HG02642 (cell line): Measurements from ENCODE around the gene LAPTM5.

Source experiments
- ATAC-seq: cut with Tn5 transposase; IDR thresholded peaks from one replicate; pipeline ENCODE4 v1.9.1; 2021; ENCODE audit warnings: mild to moderate bottlenecking; ENCODE audit not compliant: unreplicated experiment, poor library complexity

The LAPTM5 gene

DNA sequence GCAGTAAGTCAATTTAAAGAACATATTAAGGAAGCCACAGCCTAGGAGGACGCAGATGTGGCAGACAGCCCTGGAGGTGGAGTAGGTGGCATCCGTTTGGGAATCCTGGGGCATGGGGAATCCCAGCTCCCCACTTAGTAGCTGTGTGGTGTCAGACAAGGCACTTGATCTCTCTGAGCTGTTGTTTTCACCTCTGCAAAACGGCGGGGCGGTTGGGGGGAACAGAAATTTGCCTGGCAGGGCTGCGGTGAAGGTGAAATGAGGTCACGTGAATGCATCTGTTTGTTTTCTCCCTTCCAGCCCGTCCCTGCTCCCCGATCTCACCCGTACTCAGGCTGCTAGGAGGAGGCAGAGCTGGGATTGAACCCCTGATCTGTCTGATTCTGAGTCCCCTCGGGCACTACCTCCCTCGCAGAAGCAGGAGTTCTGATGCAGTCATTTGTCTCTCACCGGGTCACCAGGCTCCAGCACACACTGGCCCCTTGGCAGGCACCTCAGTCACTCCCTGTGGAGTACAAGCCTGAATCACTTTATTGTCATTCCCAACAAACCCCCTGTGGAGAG lies 2.2 kb upstream of the LAPTM5 start:
- ATAC-seq, result no peak

DNA sequence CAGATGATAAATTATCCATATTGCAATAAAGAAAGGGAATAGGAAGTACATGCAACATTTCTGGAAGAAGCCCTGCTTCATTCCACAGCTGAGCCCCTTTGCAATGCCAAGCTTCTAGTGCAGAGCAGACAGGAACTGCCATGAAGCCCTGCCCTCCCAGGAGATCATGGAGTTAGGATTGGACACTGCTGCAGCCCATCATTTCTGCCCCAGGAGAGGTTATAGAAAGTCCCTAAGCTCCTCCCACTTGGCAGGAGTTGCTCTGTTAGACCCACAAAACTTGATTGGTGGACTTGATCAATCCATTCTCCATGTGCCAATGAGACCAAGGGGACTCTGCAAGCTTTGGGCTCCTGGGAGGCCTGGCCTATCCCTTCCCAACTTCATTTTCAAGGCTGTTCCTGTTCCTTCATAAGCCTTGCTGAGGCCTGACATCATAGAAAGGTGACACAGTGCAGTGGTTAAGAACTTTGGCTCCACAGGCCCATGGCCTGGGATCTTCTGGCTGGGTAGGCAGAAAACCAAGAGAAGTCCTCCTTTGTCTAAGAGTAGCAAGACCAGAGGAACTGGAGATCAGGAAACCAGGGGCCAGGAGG lies 1.3 kb upstream of the LAPTM5 start:
- ATAC-seq, result no peak

DNA sequence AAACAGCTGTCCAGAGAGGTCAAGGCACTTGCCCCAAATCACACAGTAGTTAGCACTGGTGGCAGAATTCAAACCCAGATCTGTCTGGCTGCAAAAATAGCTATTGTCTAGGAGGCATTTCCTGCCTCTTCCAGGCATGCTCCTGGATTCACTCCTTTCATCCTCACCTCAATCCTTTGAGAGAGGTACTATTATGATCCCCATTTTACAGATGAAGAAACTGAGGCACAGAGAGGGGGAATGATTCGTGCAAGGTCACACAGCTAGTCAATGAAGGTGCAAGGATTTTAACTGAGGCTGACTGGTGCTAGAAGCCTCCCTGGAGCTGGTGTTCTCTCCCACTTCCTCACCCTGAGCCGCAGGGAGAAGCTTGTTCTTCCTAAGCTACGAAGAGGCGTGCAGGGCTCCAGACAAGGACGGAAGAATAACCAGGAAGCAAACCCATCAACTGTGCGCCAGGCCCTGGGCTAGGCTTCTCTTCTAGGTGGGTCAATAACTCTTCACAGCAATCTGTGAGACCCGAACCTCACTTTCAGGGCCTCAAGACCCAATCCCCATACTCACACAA lies 631 bp upstream of the LAPTM5 start:
- no peak for ATAC-seq

DNA sequence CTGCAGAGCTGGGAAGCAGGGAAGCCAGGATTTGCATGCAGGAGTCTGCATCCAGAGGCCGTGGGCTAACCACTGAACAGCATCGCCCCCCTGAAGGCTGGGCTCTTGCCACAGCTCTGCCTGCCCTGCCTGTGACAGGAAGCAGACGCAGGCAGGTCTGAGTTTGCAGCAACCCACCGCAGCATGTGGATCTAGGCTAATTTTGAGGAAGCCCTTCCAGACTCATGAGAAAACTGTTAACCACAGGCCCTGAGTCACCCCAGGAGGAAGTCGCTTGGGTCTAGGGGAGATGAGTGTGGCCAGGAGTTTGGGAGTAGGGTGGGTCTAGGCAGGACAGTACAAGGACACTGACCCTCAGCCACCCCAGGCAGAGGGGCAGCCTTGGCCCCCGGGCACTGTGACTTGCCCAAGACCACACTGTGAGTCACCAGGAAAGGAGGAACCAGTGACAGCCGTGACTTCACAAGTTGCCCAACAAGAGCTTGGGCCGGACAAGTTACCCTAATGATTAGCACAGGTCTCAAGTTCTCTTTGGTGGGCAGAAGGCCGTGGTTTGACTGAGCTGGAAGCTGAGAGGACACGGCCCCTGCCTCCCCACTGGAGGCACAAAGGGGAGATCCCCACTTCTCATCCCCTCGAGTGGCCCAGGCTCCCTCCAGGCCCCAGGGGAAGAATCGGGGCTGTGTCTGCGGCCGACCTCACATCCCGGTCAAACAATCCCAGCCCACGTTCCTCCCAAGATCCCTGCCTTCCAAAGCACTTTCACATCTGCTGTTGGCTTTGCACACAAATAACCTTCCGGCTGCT lies 826 bp downstream of the LAPTM5 start:
- ATAC-seq, result no peak

DNA sequence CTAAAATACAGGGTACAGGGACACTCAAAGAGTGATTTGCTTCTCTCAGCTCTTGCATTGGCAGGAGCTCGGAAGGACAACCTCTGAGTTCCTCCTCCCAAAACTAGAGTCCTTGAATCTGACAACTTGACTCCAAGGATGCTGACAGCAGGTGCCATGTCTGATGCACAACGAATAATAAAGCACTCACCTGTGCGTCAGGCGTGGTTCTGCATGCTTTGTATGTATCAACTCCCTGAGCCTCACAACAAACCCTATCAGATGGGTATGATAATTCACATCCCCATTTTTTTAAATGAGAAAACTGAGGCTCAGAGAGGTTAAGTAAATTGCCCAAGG lies 1.4 kb downstream of the LAPTM5 start:
- no peak for ATAC-seq

DNA sequence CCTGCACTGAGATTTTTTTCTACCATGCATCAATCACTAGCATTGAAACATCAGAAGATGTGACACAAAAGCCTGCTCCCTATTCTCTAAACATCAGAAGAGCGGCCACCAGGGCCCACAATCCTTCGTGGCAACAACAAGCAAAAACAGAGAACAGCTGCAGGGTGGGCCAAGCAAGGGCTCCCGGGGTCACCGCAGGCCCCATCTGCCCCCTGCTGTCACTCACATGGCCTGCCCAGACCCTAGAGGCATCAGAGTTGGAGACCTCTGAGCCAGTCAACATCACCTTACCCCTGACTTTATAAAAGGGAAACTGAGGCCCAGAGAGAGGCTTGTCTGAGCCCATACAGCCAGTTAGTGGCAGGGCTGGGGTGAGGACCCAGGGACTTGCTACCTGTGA lies 1.8 kb downstream of the LAPTM5 start:
- ATAC-seq, result no peak

DNA sequence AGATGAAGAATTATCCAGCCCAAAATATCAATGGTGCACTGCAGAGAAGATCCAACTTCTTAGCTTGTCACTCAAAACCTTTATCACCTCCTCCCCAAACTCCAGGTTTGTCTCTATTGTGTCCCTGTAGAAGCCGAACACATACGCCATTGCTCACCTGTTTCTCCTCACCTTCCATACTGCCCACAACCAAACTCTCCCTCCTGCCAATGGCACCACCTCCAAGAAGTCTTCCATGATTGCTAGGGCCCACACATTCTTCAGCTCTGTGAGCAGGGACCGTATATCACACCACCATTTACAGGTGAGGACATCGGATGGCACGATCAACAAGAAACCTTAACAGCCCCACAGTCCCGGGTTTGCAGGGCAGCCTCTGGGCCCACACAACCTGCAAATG lies 2.2 kb downstream of the LAPTM5 start:
- no peak for ATAC-seq

DNA sequence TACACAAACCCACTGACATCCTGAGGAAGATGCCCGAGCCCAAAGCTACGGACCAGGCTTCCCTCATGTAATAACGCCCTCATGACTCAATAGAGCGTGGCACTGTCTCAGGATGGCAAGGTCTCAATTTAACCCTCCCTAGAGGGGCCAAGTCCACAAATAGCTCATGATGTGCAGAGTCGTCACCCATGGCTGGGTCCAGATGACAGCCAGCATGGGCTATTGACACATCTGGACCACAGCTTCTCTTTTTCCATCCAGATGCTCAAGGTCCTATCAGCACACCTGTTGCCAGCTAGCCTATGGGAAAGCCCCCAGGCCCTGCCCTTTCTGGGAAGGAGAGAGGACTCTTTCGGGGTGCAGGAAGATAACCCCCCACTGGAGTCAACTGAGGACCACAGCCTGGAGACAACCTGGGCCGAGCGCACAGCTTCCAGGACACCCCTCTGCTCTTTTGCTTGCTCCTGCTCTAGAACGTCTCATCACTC lies 2.8 kb downstream of the LAPTM5 start:
- ATAC-seq, result peak; percentile 47

DNA sequence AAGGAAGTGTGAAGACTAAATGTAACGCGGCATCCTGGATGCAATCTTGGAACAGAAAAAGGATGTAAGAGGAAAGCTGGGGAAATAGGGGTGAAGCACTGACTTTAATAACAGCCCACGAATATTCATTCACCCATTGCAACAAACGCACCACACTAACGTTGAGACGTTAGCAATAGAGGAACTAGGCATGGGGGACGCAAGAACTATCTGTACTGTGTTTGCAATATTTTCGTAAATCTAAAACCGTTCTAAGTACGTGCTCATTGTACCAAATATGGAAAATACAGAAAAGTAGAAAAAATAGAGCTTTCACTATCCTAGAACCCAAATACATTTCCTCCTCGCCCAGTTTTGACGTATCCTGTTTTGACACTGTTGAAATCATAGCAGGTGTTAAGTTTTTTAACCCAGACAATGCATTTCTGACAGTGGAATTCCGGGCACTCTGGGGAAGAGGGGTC lies 3.9 kb downstream of the LAPTM5 start:
- no peak for ATAC-seq

DNA sequence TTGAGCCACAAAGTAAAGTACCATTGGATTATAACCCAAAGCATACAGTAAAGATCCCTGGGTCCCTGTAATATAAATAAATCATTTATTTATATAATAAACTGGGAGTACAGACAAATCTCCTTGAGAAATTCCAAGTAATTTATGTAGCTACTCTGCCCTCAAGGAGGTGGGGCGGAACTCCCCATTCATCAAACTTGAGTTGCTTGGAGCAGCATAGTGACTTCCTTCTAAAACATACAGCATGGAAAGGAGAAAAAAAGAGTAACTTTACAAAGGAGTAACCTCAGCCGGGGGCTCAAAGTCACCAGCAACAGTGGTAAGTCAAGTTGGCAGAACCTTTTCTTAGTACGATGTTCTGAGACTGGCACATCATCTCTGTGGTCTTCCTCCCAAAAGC lies 4.5 kb downstream of the LAPTM5 start:
- ATAC-seq, result no peak

DNA sequence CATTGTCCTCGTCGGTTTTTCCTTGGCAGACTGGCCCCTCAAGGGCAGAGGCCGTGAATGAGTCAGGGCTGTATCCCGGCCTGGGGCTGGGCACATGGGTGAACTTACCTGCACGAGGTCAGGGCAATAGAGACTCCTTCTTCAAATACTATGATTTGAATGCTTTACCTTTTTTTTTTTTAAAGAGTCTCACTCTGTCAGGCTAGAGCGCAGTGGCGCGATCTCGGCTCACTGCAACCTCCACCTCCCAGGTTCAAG lies 5.0 kb downstream of the LAPTM5 start:
- no peak for ATAC-seq

DNA sequence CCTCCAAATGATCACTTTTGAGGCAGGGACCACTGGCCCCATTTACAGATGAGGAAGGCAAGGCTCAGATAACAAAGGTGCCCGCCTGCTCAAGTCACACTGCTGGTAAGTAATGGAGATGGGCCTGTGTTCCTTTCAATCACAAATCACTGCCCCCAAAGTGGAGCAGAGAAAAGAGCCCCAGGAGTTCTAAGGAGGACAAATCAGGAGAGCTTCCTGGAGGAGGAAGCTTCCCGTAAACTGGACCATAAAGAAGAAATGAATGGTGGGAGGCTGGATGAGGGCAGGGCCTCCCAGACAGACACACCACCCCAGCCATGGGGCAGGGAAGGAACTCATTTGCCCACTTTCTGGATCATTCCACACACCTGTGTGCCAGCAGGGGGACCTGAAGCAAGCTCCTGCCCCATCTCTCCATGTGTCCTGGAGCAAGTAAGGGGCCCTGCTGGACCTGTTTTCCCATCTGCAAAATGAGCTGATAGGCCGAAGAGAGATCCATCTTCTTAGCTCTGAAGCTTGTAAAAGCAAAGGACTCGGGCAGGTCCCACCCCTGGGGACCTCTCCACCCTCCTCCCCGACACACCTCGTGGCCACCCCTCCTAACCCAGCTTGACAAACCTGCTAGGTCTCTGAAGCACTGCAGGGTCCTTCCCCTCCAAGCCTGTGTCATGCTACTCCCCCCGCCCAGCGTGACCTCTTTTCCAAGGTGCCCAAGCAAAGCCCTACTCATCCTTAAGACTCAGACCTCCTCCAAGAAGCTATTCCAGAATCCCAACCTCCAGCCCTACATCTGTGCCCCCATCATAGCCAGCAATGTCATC lies 5.5 kb downstream of the LAPTM5 start:
- ATAC-seq, result no peak

DNA sequence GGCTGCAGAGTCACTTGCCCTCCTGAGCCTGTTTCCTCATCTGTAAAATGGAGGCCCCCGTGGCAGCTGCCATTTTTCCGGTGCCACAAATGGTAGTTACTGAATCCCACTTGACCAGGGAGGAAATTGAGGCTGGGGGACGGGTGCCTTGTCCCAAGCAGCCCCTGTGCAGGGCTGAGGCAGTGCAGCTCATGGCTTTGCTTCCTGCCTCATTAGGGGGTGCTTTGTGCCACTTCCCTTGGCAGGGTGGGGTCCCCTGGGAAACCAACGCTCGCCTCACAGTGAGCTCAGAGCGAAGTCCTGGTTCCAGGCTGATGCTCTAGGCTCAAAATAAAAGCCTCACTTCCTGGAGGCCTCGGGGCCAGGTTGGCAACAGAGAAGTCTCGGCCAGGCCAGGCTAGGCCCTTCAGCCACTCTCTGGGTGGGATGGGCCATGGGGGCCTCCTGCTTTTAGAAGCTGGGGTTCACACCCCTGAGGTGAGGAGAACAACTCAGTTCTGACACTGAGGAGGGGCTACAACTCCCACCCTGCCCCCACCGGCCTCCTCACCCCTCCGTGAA lies 6.8 kb downstream of the LAPTM5 start:
- no peak for ATAC-seq

DNA sequence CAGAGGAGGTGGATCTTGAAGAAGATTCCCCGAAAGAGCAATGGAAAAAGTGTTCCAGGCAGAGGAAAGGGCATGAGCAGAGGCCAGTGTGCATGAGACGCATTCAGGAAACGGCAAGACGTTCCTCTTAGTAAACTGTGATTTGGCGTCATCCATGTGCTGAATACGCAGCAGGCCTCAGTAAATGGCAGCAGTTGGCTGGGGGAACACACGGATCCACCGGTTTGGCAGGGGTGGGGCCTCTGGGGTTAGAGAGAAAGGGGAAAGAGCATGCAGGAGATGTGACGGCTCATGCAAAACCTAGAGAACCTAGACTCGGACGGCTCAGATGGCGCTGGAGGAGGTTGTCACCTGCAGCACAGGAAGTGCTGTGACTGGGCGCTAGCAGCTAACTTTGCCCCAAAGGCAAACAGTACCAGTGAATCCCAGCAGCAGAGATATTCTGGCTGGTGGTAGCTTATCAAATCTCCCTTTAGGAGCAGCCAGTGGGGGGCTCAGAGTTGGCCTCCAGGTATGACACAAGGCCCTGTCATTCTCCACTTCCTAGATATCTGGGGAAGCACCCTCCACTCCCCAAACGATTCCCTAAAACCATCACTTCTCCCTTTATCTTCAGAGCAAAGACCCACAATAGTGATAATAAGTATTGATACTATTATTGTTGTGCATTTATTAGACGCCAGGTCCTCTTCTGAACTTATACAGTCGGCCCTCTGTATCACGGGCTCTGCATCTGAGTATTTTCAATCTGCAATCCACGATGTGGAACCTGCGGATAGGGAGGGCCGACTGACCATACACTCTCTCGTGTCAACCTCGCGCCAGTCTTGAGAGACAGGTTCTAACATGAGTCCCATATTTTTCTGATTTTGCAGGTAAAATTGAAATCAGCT lies 7.6 kb downstream of the LAPTM5 start:
- ATAC-seq, result no peak

DNA sequence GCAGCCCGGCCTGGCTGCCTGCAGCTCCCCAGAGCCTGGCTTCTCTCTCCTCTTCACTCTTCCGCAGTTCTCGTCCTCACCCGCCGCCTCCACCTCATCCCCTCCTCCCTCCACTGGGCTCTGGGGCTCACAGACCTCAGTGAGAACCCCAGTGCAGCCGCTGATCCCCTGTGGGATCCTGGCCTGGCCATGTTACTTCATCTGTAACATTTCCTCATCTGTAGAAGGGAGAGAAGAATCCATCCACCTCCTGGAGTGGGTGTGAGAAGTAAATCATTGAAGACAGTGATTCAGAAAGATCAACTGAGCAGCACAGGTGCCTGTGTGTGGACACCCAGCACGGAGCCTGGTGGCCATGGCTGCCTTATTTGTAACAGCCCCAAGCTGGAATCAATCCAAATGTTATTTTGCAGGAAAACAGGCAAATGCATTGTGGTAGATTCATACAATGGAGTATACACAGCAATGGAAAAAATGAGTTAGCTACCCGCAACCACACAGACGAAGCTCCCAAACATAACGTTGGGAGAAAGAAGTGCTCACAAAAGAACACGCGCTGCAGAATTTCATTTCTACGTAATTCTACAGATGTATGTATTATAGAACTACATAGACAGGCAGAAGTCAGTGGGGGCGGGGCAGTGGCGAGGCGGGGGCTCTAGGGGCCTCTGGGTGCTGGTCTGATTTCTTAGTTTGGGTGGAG lies 8.7 kb downstream of the LAPTM5 start:
- no peak for ATAC-seq

DNA sequence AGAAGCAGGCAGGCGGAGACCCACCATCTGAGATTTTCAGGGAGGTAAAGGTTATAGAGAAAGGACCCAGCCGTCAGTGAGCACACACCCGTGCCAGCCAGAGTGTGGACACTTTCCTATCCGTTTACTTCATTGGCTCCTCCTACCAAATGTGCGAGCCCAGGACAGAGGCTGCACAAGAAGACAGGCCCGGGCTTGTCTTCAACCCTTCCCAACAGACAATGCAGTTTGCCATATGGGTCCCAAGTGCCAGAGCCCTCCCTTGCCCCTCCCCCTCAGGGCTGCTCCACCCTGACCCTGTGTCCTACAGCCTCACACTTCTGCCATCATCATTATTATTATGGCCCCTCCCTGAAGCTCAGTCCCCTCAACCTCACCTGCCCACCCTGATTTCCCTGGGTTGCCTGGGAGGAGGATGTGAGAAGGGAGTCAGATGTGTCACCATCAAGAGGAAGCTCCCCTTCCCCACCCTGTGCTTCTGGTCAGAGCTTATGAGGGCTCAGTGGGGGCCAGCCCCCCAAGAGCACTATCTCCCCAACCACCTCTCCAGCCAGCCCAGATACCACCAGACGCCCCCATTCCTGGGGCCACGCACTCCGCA lies 9.4 kb downstream of the LAPTM5 start:
- ATAC-seq, result no peak

DNA sequence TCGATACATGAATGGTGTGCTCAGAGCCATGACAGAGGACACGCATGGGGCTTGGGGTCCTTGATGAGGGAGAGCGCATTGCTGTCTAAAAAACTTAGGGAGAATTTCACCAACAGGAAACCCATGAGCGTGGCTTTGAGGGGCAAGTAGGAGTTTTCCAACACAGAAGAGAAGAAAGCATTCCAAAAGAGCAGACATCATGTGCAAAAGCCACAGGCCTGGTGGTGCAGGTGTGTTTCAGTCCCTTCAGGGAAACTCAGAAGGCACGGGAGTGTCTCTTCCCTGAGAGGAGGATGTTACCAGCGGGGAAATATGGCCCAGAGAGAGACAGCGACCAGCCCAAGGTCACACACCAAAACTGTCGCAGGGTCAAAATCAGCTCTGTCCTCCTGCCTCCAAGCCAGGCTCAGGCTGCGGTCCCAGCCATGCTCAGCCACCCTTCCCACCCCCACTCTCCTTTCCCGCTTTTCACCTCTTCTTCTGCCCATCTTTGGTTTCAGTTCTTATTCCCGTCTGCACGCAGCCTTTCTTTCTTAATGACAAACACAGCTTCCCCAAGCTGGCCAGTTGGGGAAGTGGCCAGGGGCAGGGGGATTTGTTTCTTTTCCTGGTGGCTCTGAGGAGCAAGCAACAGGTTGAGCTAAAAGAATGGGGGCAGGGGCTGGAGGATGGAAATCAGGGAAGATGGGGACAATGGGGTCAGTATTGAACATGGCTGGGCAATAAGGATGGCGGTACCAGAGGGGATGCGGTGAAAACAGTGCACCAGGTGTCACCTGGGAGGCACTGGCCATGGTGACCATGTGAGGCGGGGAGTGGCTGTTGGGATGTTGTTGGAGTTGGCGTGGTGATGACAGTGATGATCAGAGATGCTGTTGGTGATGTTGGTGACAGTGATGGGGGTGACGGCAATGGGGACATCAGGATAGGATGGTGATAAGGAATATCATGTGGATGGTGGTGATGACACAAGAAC lies 10.3 kb downstream of the LAPTM5 start:
- ATAC-seq, result no peak
